Muscle layer of duodenum (tissue), 2 donors: Measurements from ENCODE around the gene GUCY1B1.

Source experiments
- H3K27ac ChIP-seq: one replicate; pipeline ENCODE4 v1.7.0; 2013; ENCODE audit warnings: mild to moderate bottlenecking, low read length
- H3K27me3 ChIP-seq: one replicate; pipeline ENCODE4 v1.7.0; 2013; ENCODE audit warnings: low read depth, mild to moderate bottlenecking, control low read depth, low read length
- H3K36me3 ChIP-seq, 2 donors: one replicate each; pipeline ENCODE4 v1.7.0; 2013; ENCODE audit warnings: low read length in 2 of 2, control low read depth in 1 of 2, mild to moderate bottlenecking in 1 of 2; ENCODE audit not compliant: insufficient read depth in 2 of 2, control insufficient read depth in 1 of 2
- H3K4me1 ChIP-seq, 2 donors: one replicate each; pipeline ENCODE4 v1.7.0; 2013; ENCODE audit warnings: low read length in 2 of 2, mild to moderate bottlenecking in 2 of 2, control low read depth in 1 of 2, moderate library complexity in 1 of 2; ENCODE audit not compliant: insufficient read depth in 2 of 2, control insufficient read depth in 1 of 2
- H3K4me3 ChIP-seq, 2 donors: one replicate each; pipeline ENCODE4 v1.7.0; 2013; ENCODE audit warnings: low read length in 2 of 2, low read depth in 1 of 2, mild to moderate bottlenecking in 1 of 2
- H3K9me3 ChIP-seq, 2 donors: one replicate each; pipeline ENCODE4 v1.7.0; 2013; ENCODE audit warnings: low read length in 2 of 2, control low read depth in 1 of 2, mild to moderate bottlenecking in 1 of 2; ENCODE audit not compliant: control insufficient read depth in 1 of 2
- donor health status: healthy.

Gene GUCY1B1

GRCh38 chr4:155758481-155759371 is at the start of gene GUCY1B1:
GUCY1B1 (plus strand) TSS chr4:155759021; CDS start chr4:155759141, 120 bp downstream.
- H3K4me3 ChIP-seq, result peak within 1 kb of the TSS; percentile 73 to 92
- H3K27me3 ChIP-seq, result no peaks in the 10 kb centered on the region
- H3K36me3 ChIP-seq, result no peaks in the 10 kb centered on the region
- H3K9me3 ChIP-seq, result no peaks in the 10 kb centered on the region
- H3K4me1 ChIP-seq, result peaks cover 0 to 12% of the 10 kb centered on the region in 2 donors
- H3K27ac ChIP-seq, result peak within 1 kb of the TSS; percentile 56

DNA sequence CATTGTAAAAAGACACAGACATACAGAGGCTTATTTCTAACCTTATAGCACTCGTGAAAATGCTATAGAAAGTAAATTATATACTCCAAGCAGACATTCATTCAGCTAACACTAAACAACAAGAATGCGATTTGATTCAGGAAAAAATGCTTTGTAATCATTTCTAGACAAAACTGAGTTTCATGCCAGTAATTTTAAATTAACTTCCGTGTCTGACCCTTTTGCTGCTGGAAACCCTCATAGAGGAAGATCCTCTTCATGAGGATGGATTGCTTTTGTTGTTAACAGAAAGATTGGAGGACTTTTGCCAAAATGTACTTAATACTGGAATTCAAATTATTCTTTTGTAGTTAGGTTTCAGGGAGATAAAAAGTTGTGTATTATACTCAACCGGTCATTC is 48.9 kb upstream of the GUCY1B1 start:
- no peak overlapping the region for H3K27ac ChIP-seq

GRCh38 chr4:155711556-155711955 is 47.3 kb upstream of the GUCY1B1 start:
- Histone ChIP-seq H3K9me3 (no peaks in the 10 kb centered on the region), H3K36me3 (peaks cover 3 to 17% of the 10 kb centered on the region in 2 donors), H3K4me3 (no peak overlapping the region), H3K27ac (no peak overlapping the region), H3K27me3 (no peaks in the 10 kb centered on the region), H3K4me1 (peaks cover 0 to 6% of the 10 kb centered on the region in 2 donors)

More for the DNA sequence above, 48.9 kb upstream of the GUCY1B1 start:
- Histone ChIP-seq H3K36me3 (peaks cover 3 to 17% of the 10 kb centered on the region in 2 donors), H3K4me1 (peaks cover 3 to 22% of the 10 kb centered on the region in 2 donors), H3K4me3 (no peak overlapping the region), H3K9me3 (no peaks in the 10 kb centered on the region), H3K27me3 (no peaks in the 10 kb centered on the region)

DNA sequence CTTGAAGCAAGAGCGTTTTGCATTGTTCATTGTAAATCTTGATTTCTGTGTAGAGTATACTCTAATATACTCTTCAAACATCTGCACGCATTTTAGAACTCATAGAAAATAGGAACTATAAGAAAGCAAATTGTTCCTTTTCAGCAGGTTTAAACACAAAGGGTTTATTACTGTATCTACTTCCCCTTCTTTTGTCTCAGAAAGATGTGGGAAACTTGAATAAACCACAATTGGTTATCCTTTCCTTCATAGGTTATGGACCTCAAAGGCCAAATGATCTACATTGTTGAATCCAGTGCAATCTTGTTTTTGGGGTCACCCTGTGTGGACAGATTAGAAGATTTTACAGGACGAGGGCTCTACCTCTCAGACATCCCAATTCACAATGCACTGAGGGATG is 46.0 kb upstream of the GUCY1B1 start:
- Histone ChIP-seq H3K36me3 (peaks cover 0 to 17% of the 10 kb centered on the region in 2 donors), H3K4me1 (peaks cover 0 to 6% of the 10 kb centered on the region in 2 donors), H3K27ac (no peak overlapping the region), H3K4me3 (no peak overlapping the region), H3K9me3 (no peaks in the 10 kb centered on the region), H3K27me3 (no peaks in the 10 kb centered on the region)

DNA sequence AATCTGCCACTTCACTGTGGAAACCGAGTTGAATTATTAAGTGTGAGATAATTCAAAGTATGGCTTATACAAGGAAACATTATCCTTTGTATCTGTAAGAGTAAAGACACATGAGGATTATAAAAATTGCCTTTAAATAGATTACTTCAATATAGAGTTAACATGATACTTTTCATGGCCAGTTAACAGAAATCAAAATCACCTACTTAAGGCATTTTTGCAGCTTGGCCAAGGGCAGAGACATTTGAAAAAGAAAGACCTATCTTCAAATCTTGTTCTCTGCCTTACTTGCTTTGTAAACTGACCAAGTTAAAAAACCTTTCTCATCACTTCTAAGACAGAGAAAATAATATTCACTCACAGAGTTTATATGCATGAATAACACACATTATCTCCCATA is 44.9 kb upstream of the GUCY1B1 start:
- peaks cover 0 to 17% of the 10 kb centered on the region in 2 donors for H3K36me3 ChIP-seq
- H3K4me3 ChIP-seq, result no peak overlapping the region
- H3K27ac ChIP-seq, result no peak overlapping the region
- no peaks in the 10 kb centered on the region for H3K27me3 ChIP-seq
- no peaks in the 10 kb centered on the region for H3K9me3 ChIP-seq
- H3K4me1 ChIP-seq, result peaks cover 0 to 6% of the 10 kb centered on the region in 2 donors

- Histone ChIP-seq H3K27ac (no peak overlapping the region), H3K4me1 (peaks cover 0 to 3% of the 10 kb centered on the region in 2 donors), H3K36me3 (peaks cover 0 to 8% of the 10 kb centered on the region in 2 donors), H3K9me3 (no peaks in the 10 kb centered on the region), H3K4me3 (no peak overlapping the region), H3K27me3 (no peaks in the 10 kb centered on the region)
Measured at GRCh38 chr4:155722336-155722735, 36.5 kb upstream of the GUCY1B1 start.

DNA sequence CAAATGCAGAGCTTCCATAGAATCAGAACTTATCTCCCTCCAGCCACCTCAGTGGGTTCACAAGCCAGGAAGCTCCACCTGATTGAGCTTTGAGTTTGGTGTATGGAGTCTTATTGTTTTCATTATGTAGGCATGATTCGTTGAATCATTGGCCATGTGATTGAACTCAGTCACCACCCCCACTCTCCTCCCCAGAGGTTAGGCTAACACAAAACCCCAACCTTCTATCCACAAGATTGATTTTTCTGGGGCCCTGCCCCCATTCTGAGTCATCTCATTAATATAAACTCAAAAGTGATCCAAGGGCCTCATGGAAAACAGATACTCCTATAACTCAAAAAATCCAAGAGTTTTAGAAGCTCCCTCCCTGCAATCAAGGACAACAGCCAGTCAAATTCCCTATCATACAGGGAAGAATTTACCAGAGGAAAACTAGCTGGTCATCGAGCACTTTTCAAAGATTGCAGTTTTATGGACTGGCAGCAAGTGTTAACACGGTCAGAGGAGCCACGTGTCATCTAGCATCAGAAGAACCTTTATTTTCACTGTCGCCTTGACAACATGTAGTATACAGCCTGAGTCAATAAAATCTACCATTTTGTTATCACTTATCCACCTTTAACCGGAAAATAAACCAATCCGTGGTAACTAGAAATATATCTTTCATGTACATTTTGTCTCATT is 35.9 kb upstream of the GUCY1B1 start:
- Histone ChIP-seq H3K9me3 (no peaks in the 10 kb centered on the region), H3K27me3 (no peaks in the 10 kb centered on the region), H3K4me3 (no peak overlapping the region), H3K36me3 (peaks cover 0 to 8% of the 10 kb centered on the region in 2 donors), H3K4me1 (peaks cover 0 to 3% of the 10 kb centered on the region in 2 donors), H3K27ac (no peak overlapping the region)

GRCh38 chr4:155724731-155725130 is 34.1 kb upstream of the GUCY1B1 start:
- no peaks in the 10 kb centered on the region for H3K27me3 ChIP-seq
- peaks cover 0 to 3% of the 10 kb centered on the region in 2 donors for H3K4me1 ChIP-seq
- no peaks in the 10 kb centered on the region for H3K9me3 ChIP-seq
- H3K36me3 ChIP-seq, result peaks cover 0 to 8% of the 10 kb centered on the region in 2 donors
- no peak overlapping the region for H3K27ac ChIP-seq
- H3K4me3 ChIP-seq, result no peak overlapping the region

DNA sequence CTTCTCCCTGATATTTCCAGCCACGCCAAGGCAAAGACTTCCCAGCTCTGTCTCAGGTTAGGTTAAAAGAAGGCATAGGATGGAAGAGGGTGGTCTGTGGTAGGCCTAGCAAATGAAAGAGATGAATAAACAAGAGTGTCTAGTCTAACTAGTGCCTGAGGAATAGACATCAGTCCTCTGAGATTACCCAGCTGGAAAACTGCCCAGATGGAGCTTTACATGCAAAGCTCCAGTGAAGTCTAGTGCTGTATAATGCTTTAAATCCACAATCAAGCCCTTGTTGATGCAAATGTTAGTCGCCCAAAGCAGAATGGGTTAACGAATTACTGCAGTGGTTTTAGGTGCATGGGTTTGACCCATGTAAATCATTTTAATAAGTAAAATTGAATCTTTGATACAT is 24.8 kb upstream of the GUCY1B1 start:
- H3K4me3 ChIP-seq, result no peak overlapping the region
- H3K9me3 ChIP-seq, result no peaks in the 10 kb centered on the region
- H3K36me3 ChIP-seq, result peaks cover 0 to 7% of the 10 kb centered on the region in 2 donors
- no peaks in the 10 kb centered on the region for H3K27me3 ChIP-seq
- H3K4me1 ChIP-seq, result peaks cover 0 to 7% of the 10 kb centered on the region in 2 donors
- H3K27ac ChIP-seq, result no peak overlapping the region

GRCh38 chr4:155734951-155735350 is 23.9 kb upstream of the GUCY1B1 start:
- peaks cover 0 to 5% of the 10 kb centered on the region in 2 donors for H3K36me3 ChIP-seq
- no peaks in the 10 kb centered on the region for H3K9me3 ChIP-seq
- no peak overlapping the region for H3K27ac ChIP-seq
- no peak overlapping the region for H3K4me3 ChIP-seq
- H3K27me3 ChIP-seq, result no peaks in the 10 kb centered on the region
- H3K4me1 ChIP-seq, result peaks cover 0 to 7% of the 10 kb centered on the region in 2 donors

DNA sequence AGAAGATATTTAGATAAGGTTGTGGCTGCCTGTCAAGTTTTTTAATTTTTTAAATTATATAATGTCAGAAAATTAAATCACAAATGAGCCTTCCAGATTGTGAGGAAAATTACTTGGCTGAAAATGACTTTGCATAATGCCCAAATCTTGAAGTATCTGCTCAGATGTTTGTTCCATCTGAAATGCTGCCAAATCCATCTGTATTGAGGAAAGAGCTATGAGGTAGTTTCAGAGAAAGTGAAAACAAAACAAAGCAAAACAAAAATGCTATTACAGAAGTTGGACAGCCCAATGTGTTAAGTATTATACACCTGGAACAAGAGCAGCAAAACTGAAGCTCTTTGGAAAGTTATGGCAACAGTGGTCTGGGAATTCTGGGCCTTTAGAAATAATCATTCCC is 23.3 kb upstream of the GUCY1B1 start:
- Histone ChIP-seq H3K4me1 (peaks cover 0 to 7% of the 10 kb centered on the region in 2 donors), H3K4me3 (no peak overlapping the region), H3K9me3 (no peaks in the 10 kb centered on the region), H3K27me3 (no peaks in the 10 kb centered on the region), H3K27ac (no peak overlapping the region), H3K36me3 (no peaks in the 10 kb centered on the region)
